IMR-90 (cell line): ENCODE results near the gene RASL11A.

Experiments used
- CEBPB ChIP-seq: IDR thresholded peaks from 2 replicates; pipeline ENCODE4 v1.6.1; 2012; ENCODE audit warnings: low read depth, low read length, improper control_type of control experiment
- POLR2A ChIP-seq: IDR thresholded peaks from 2 replicates; pipeline ENCODE4 v1.6.1; 2012; ENCODE audit warnings: mild to moderate bottlenecking, low read depth, low read length
- TF ChIP-seq, protein P1 (sequence below): conservative IDR thresholded peaks from 2 replicates; pipeline ENCODE4 v1.5.1; 2012; ENCODE audit warnings: mild to moderate bottlenecking, low read depth, low read length, improper control_type of control experiment

DNA sequence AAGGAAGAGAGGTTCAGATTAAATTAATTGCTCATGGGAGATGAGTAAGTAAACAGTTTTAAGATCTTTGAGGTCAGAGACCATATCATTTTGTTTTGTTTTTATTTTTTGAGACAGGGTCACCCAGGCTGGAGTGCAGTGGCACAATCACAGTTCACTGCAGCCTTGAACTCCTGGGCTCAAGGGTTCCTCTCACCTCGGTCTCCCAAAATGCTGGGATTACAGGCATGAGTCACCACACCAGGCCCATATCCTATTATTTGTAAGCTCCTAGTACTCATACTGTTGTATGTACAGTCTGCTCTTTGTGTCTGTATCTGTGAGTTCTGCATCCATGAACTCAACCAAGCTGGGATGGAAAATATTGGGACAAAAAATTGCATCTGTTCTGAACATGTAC, 6.0 kb upstream of the RASL11A start:
- TF ChIP-seq, protein P1, sequence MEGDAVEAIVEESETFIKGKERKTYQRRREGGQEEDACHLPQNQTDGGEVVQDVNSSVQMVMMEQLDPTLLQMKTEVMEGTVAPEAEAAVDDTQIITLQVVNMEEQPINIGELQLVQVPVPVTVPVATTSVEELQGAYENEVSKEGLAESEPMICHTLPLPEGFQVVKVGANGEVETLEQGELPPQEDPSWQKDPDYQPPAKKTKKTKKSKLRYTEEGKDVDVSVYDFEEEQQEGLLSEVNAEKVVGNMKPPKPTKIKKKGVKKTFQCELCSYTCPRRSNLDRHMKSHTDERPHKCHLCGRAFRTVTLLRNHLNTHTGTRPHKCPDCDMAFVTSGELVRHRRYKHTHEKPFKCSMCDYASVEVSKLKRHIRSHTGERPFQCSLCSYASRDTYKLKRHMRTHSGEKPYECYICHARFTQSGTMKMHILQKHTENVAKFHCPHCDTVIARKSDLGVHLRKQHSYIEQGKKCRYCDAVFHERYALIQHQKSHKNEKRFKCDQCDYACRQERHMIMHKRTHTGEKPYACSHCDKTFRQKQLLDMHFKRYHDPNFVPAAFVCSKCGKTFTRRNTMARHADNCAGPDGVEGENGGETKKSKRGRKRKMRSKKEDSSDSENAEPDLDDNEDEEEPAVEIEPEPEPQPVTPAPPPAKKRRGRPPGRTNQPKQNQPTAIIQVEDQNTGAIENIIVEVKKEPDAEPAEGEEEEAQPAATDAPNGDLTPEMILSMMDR: no peak
- TF ChIP-seq POLR2A (no peak), CEBPB (no peak)
